Esophagus (tissue), 2 donors: ENCODE measurements around the gene KCNT2. TPM values are rescaled to one million over a fixed set of nuclear protein-coding genes. Genes with fewer than 3 reads are reported as not detected.

Source experiments
- H3K27ac ChIP-seq, 2 donors: one replicate each; pipeline ENCODE4 v1.5.1; 2013; ENCODE audit warnings: low read depth in 2 of 2, mild to moderate bottlenecking in 2 of 2, inconsistent platforms in 1 of 2, low read length in 1 of 2, moderate library complexity in 1 of 2
- H3K27me3 ChIP-seq, 2 donors: one replicate each; pipeline ENCODE4 v1.6.1; 2013; ENCODE audit warnings: low read length in 2 of 2, control low read depth in 1 of 2, mild to moderate bottlenecking in 1 of 2; ENCODE audit not compliant: insufficient read depth in 2 of 2, control insufficient read depth in 1 of 2
- H3K36me3 ChIP-seq, 2 donors: one replicate each; pipeline ENCODE4 v1.6.1; 2013; ENCODE audit warnings: low read length in 1 of 2; ENCODE audit not compliant: control insufficient read depth in 2 of 2, insufficient read depth in 2 of 2
- H3K4me1 ChIP-seq, 2 donors: one replicate each; pipeline ENCODE4 v1.6.1; 2013; ENCODE audit warnings: low read length in 1 of 2; ENCODE audit not compliant: control insufficient read depth in 2 of 2, insufficient read depth in 2 of 2
- H3K4me3 ChIP-seq, 2 donors: one replicate each; pipeline ENCODE4 v1.5.1; 2013; ENCODE audit warnings: low read length in 2 of 2, mild to moderate bottlenecking in 2 of 2, low read depth in 1 of 2, moderate library complexity in 1 of 2
- H3K9me3 ChIP-seq, 2 donors: one replicate each; pipeline ENCODE4 v1.6.1; 2013; ENCODE audit warnings: mild to moderate bottlenecking in 2 of 2, low read depth in 1 of 2, low read length in 1 of 2, moderate library complexity in 1 of 2; ENCODE audit not compliant: control insufficient read depth in 2 of 2, insufficient read depth in 1 of 2
- WGBS, 2 donors: extraction: QIAGEN DNeasy Blood & Tissue Kit; methylation state at CpG; one replicate each; pipeline ENCODE4 v1.1.7; 2013; 5-methylcytosine and 5-hydroxymethylcytosine counted together
- polyA plus RNA-seq, 2 donors: library from polyadenylated mRNA; stranded (reverse); fragments of 200-250 nt; gene quantifications; one replicate each; pipeline ENCODE4 v1.2.3, GENCODE V29; 2013
- donor health status: healthy with polysubstance abuse.
- donor health status: Bipolar disorder and iron deficiency.

Gene KCNT2
- polyA plus RNA-seq, 2 donors = 0.22 to 0.49 TPM

DNA sequence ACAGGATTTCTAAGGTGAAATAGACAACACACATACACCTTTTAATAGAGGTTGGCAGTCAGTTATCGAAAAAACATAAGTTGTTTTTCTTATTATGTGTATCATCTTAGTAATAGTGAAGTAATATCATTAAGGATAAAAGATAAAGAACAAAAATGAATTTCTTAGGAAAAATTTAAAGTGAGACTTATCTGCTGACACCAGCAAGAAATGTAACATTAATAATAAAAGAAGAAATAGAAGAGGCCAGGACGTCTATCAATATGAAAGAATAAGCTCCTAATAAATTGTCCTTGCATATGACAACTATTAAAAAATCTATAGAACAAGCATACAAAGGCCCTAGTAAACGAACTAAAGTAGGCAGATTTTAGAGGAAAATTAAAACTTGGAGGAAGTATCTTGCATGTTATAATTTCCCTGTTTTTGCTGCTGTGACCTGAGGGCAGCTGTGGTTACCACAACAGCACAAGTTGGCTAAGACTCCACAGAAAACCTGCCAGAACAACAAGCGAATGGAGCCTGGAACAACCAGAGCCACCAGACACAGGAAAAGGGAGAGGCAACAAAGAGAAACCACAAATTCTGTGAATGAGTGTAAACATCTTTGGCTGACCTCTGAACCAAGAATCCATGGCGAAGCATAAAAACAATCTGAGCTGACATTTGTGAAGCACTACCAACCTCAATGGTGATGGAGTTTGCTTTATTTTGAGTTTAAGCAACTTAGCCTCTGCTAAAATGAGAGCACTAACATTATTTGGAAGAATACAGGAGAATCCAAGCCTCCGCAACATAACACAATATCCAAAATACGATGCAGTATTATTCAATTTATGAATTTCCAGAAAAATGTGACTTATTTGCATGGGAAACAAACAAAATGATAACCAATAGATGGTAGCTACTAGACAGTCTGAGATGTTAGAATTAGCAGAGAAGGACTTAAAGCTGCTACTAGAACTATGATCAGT, 207.5 kb downstream of the KCNT2 start:
- Histone ChIP-seq H3K4me3 (no peak overlapping the region), H3K36me3 (no peaks in the 10 kb centered on the region), H3K27me3 (no peaks in the 10 kb centered on the region), H3K27ac (no peak overlapping the region), H3K4me1 (no peaks in the 10 kb centered on the region), H3K9me3 (no peaks in the 10 kb centered on the region)
- WGBS, 2 donors = 41 to 60% methylated on average over 7 of the region's 7 CpGs

DNA sequence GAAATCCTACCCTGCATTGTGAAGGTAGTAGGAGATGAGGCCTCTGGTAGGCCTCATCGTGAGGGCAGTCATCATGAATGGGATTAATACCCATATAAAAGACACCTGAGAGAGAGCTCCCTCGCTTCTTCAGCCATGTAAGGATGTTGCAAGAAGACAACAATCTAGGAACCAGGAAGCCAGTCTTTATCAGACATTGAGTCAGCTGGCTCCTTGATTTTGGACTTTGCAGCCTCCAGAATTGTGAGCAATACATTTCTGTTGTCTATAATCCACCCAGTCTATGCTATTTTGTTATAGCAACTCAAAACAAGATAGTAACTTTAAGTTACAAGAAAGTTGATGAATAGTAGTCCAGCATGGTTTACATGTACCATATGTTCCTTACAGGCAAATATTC, 208.5 kb downstream of the KCNT2 start:
- no peaks in the 10 kb centered on the region for H3K36me3 ChIP-seq
- no peaks in the 10 kb centered on the region for H3K27me3 ChIP-seq
- WGBS, 2 donors = 91 to 95% methylated on average over 2 of the region's 2 CpGs
- no peaks in the 10 kb centered on the region for H3K9me3 ChIP-seq
- no peak overlapping the region for H3K27ac ChIP-seq
- H3K4me1 ChIP-seq = no peaks in the 10 kb centered on the region
- H3K4me3 ChIP-seq = no peak overlapping the region

DNA sequence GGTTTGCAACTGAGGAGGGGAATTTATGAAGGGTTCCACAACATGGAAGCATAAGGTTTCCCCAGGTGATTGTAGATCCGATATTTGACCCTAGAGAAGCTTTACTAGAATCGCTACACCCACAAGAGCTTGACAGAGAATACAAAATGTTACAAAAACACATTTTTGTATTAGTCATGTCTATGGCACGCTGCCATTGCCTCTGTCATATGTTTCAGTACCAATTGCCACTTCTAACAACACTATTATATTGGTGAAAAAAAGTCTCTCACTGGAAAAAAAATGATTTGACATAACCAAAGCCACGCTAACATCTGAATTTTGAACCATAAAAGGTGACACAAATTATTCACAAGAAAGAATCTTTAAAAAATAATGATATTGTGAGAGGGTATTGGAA, 214.5 kb downstream of the KCNT2 start:
- H3K27me3 ChIP-seq = no peaks in the 10 kb centered on the region
- H3K4me3 ChIP-seq = no peak overlapping the region
- no peaks in the 10 kb centered on the region for H3K4me1 ChIP-seq
- H3K9me3 ChIP-seq = no peaks in the 10 kb centered on the region
- H3K36me3 ChIP-seq = no peaks in the 10 kb centered on the region
- H3K27ac ChIP-seq = no peak overlapping the region
- WGBS, 2 donors = 55 to 67% methylated on average over 4 of the region's 4 CpGs

DNA sequence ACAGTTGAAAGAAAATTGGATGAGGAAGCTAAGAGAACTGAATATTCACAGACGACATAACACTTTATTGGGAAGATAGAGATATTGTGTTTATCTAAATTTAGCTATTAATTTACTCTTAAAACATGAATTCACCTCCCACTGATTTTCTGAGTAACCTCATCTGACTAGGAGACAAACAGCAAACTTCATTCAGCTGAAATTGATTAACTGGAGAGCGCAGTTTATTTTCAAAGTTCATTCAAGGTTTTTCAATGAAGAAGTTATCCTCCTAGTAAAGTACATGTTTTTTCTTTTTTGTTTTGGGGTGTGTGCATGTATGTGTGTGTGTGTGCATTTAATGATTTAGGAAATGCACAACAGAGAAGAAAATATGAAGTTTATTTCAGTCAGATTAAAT, 215.0 kb downstream of the KCNT2 start:
- no peaks in the 10 kb centered on the region for H3K9me3 ChIP-seq
- no peaks in the 10 kb centered on the region for H3K36me3 ChIP-seq
- no peak overlapping the region for H3K4me3 ChIP-seq
- 79 to 86% methylated on average over 2 of the region's 2 CpGs for WGBS, 2 donors
- H3K4me1 ChIP-seq = no peaks in the 10 kb centered on the region
- H3K27ac ChIP-seq = no peak overlapping the region
- no peaks in the 10 kb centered on the region for H3K27me3 ChIP-seq

DNA sequence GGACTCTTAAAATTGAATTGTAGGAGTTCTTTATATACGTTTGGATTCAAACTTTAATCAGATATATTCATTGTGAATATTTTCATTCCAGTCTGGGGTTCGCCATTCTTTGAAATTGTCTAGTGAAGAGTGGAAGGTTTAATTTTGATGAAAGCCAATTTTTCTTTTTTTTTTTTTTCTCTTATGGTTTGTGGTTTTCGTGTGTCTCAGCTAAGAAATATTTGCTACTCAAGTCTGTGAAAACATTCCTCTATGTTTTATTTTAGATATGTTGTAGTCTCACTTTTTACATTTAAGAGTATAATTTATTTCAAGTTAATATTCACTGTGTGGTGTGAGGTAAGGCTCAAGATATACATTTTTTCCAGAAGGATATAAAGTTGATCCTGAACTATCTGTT, 220.5 kb downstream of the KCNT2 start:
- Histone ChIP-seq H3K27ac (no peak overlapping the region), H3K4me1 (no peaks in the 10 kb centered on the region), H3K4me3 (no peak overlapping the region), H3K9me3 (no peaks in the 10 kb centered on the region), H3K36me3 (no peaks in the 10 kb centered on the region), H3K27me3 (no peaks in the 10 kb centered on the region)
- 83 to 88% methylated on average over 3 of the region's 3 CpGs for WGBS, 2 donors

DNA sequence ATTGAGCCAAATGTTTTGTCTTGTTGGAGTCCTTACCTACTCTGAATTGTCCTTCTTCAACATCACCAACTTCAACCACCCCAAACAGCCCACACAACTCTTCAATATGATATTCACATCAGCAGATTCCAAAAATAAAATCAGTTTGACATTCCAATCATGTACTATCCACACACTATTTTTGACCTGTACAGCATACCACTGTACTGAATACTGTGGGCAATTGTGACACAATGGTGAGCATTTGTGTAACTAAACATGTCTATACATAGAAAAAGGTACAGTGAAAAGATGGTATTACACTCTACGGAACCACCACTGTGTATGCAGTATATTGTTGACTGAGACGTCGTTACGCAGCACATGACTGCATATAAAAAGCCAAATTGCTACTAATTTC, 223.1 kb downstream of the KCNT2 start:
- Histone ChIP-seq H3K4me1 (no peaks in the 10 kb centered on the region), H3K27me3 (no peaks in the 10 kb centered on the region), H3K4me3 (no peak overlapping the region), H3K27ac (no peak overlapping the region), H3K9me3 (no peaks in the 10 kb centered on the region), H3K36me3 (no peaks in the 10 kb centered on the region)
- WGBS, 2 donors = 95 to 96% methylated on average over 4 of the region's 4 CpGs

DNA sequence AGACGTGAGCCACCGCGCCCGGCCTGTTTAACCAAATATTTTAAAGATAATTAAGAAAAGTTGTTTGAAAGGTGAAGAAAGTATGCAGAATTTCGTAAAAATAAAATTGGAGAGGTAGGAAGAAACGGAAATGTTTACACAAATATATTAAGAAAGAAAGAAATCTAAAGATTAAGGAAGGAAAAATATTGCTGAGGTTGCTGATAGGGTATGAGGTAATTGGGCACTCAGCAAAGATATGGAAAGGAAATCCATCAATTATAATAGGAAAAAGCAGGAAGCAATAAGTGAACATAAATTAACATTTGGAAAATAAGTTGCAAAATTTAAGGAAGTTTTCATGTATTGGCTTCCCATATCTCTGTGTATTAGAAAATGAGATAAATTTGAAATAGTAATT, 225.9 kb downstream of the KCNT2 start:
- Histone ChIP-seq H3K27me3 (no peaks in the 10 kb centered on the region), H3K27ac (no peak overlapping the region), H3K4me1 (no peaks in the 10 kb centered on the region), H3K36me3 (no peaks in the 10 kb centered on the region), H3K4me3 (no peak overlapping the region), H3K9me3 (no peaks in the 10 kb centered on the region)
- WGBS, 2 donors = 86 to 93% methylated on average over 6 of the region's 6 CpGs

DNA sequence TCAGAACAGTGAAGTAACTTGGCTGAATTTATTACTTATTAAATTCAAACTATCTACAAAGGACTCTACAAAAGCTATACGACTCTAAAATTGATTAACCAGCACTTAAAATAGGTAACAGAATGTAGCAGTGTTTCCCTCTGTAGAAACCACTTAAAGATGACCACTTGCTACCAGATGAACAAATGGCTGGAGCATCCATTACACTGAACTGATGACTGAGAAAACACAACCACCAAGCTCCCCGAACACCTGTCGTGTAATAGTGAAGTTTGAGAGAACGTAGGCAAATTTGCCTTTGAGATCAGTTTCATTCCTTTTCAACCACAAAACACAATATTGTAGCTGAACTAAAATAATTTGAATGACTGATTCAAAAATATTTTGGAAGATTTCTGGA, 226.7 kb downstream of the KCNT2 start:
- no peaks in the 10 kb centered on the region for H3K36me3 ChIP-seq
- H3K4me3 ChIP-seq = no peak overlapping the region
- no peaks in the 10 kb centered on the region for H3K9me3 ChIP-seq
- 93 to 94% methylated on average over 4 of the region's 4 CpGs for WGBS, 2 donors
- no peaks in the 10 kb centered on the region for H3K4me1 ChIP-seq
- H3K27me3 ChIP-seq = no peaks in the 10 kb centered on the region
- no peak overlapping the region for H3K27ac ChIP-seq

DNA sequence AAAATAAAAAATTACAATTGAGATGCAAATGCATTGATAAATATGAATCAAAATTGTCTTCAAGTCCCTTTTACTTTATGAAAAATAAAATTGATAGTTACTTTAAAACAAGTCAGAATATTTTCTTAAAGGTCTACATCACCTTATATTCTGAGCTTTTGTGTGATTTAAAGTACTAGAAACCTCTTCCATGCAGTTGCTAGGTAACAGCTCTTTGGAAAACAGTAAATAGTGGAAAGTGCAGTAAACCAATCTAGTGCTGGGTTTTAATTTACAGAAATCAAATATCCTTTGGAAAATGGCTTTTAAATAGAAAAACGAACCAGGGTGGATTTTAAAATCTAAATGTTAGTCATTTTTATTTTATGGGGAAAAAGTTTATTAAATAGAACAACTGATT, 227.9 kb downstream of the KCNT2 start:
- WGBS, 2 donors = 6 to 11% methylated on average over 1 of the region's 1 CpG
- H3K4me1 ChIP-seq = no peaks in the 10 kb centered on the region
- H3K36me3 ChIP-seq = no peaks in the 10 kb centered on the region
- no peaks in the 10 kb centered on the region for H3K9me3 ChIP-seq
- no peak overlapping the region for H3K27ac ChIP-seq
- no peak overlapping the region for H3K4me3 ChIP-seq
- no peaks in the 10 kb centered on the region for H3K27me3 ChIP-seq

DNA sequence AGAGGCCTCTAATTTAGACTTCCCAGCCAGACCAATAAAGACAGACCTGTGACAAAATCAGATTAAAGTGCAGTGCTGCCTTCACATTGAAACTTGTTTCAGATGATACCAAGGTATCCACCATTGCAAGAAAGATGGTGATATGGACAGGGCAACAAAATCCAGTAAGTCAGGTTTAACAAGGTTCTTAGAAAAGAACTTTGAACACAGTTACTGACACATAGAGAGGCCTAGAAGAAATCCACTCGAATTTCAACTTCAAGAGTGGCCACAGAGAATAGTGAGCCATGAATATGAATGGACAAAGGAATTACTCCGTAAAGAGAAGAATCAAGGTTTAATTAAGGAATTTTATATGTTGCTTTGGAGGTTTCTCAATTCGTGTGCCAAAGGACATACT, 230.4 kb downstream of the KCNT2 start:
- H3K4me1 ChIP-seq = no peaks in the 10 kb centered on the region
- no peak overlapping the region for H3K4me3 ChIP-seq
- H3K9me3 ChIP-seq = no peaks in the 10 kb centered on the region
- no peaks in the 10 kb centered on the region for H3K27me3 ChIP-seq
- H3K27ac ChIP-seq = no peak overlapping the region
- WGBS, 2 donors = 73 to 75% methylated on average over 3 of the region's 3 CpGs
- H3K36me3 ChIP-seq = no peaks in the 10 kb centered on the region
